SK-N-SH (cell line): Measurements from ENCODE around the gene PAPLN. TPM values are rescaled to one million over a fixed set of nuclear protein-coding genes. Genes with fewer than 3 reads are reported as not detected.

Experiments used
- CTCF ChIA-PET: fragments of 300-600, 350-600 bp; formaldehyde crosslinking; extraction: SDS; loops from one replicate; lab custom pipeline; 2021; lab: Yijun Ruan, JAX
- POLR2A ChIA-PET: fragments of 350-600 bp; sonication (Branson Sonifier 250); formaldehyde crosslinking; extraction: SDS; loops from one replicate; lab custom pipeline; 2020; ENCODE audit warnings: antibody characterized with exemption, inconsistent platforms; lab: Yijun Ruan, JAX
- DNase-seq: peaks from one replicate; pipeline ENCODE4 v3.0.0; 2012
- H2AFZ ChIP-seq: fragments of 200-600 bp; sonication (generic); 2 replicates; pipeline ENCODE4 v1.8.1; 2016; ENCODE audit warnings: antibody characterized with exemption, mild to moderate bottlenecking, low read depth
- H3F3A ChIP-seq: fragments of 200-600 bp; sonication (generic); replicated peaks from 2 replicates; pipeline ENCODE3; 2016; ENCODE audit warnings: antibody characterized with exemption, mild to moderate bottlenecking; ENCODE audit not compliant: insufficient read depth
- H3K27ac ChIP-seq, 2 experiments: fragments of 200-500 bp in 1 of 2; fragments of 200-600 bp in 1 of 2; sonication (Bioruptor generic) in 1 of 2; sonication (generic), shearing (Covaris generic) in 1 of 2; 2 replicates each; pipeline versions ENCODE4 v1.5.1 to v1.6.1; 2014 to 2016; ENCODE audit warnings: low read depth in 2 of 2, inconsistent platforms in 1 of 2, low read length in 1 of 2, mild to moderate bottlenecking in 1 of 2, mixed read lengths in 1 of 2
- H3K27me3 ChIP-seq: fragments of 200-600 bp; sonication (generic), shearing (Covaris generic); 2 replicates; pipeline ENCODE4 v1.6.1; 2016; ENCODE audit warnings: mixed run types; ENCODE audit not compliant: insufficient read depth
- H3K36me3 ChIP-seq, 2 experiments: fragments of 200-500 bp in 1 of 2; fragments of 200-600 bp in 1 of 2; sonication (Bioruptor generic) in 1 of 2; sonication (generic) in 1 of 2; replicated peaks in 1 of 2; 2 replicates each; pipeline versions ENCODE3 to v1.5.1; 2014 to 2016; ENCODE audit warnings: low read length in 1 of 2, mild to moderate bottlenecking in 1 of 2; ENCODE audit not compliant: insufficient read depth in 2 of 2, control insufficient read depth in 1 of 2
- H3K4me1 ChIP-seq, 2 experiments: fragments of 200-500 bp in 1 of 2; fragments of 200-600 bp in 1 of 2; sonication (Bioruptor generic) in 1 of 2; sonication (generic), shearing (Covaris generic) in 1 of 2; 2 replicates each; pipeline versions ENCODE4 v1.5.1 to v1.6.1; 2014 to 2016; ENCODE audit warnings: low read depth in 1 of 2, low read length in 1 of 2, mixed run types in 1 of 2; ENCODE audit not compliant: insufficient read depth in 2 of 2, control insufficient read depth in 1 of 2
- H3K4me2 ChIP-seq: fragments of 200-600 bp; sonication (generic), shearing (Covaris generic); 2 replicates; pipeline ENCODE4 v1.6.1; 2017; ENCODE audit warnings: mixed run types
- H3K4me3 ChIP-seq, 2 experiments: fragments of 200-500 bp in 1 of 2; fragments of 200-600 bp in 1 of 2; sonication (Bioruptor generic) in 1 of 2; sonication (generic), shearing (Covaris generic) in 1 of 2; 2 replicates each; pipeline versions ENCODE4 v1.5.1 to v1.8.1; 2014 to 2016; ENCODE audit warnings: low read depth in 2 of 2, inconsistent platforms in 1 of 2, low read length in 1 of 2, mild to moderate bottlenecking in 1 of 2, mixed read lengths in 1 of 2, moderate library complexity in 1 of 2
- H3K79me2 ChIP-seq: fragments of 200-600 bp; sonication (generic); 2 replicates; pipeline ENCODE4 v1.8.1; 2017; ENCODE audit warnings: mild to moderate bottlenecking; ENCODE audit not compliant: insufficient read depth
- H3K9ac ChIP-seq: fragments of 200-600 bp; sonication (generic); 2 replicates; pipeline ENCODE4 v1.6.1; 2017; ENCODE audit warnings: mixed run types
- H3K9me2 ChIP-seq: fragments of 200-600 bp; sonication (generic); 2 replicates; pipeline ENCODE4 v1.6.1; 2017; ENCODE audit warnings: mixed run types
- H3K9me3 ChIP-seq: fragments of 200-600 bp; sonication (generic); 2 replicates; pipeline ENCODE4 v1.6.1; 2017; ENCODE audit warnings: mixed run types, mild to moderate bottlenecking, moderate library complexity
- H4K20me1 ChIP-seq: fragments of 200-600 bp; sonication (generic); 2 replicates; pipeline ENCODE4 v1.6.1; 2017; ENCODE audit warnings: mild to moderate bottlenecking, mixed run types; ENCODE audit not compliant: insufficient read depth
- EZH2phosphoT487 ChIP-seq: fragments of 200-600 bp; sonication (generic); IDR thresholded peaks from 2 replicates; pipeline ENCODE4 v1.6.1; 2017; ENCODE audit warnings: low read depth, mixed run types, mild to moderate bottlenecking, antibody characterized with exemption, moderate library complexity, borderline replicate concordance
- FOSL2 ChIP-seq: IDR thresholded peaks from 2 replicates; pipeline ENCODE4 v1.4.0; 2012; ENCODE audit warnings: low read depth, mild to moderate bottlenecking, moderate library complexity, borderline replicate concordance
- GABPA ChIP-seq: IDR thresholded peaks from 2 replicates; pipeline ENCODE4 v1.4.0; 2012; ENCODE audit warnings: low read depth, mild to moderate bottlenecking
- NRF1 ChIP-seq: IDR thresholded peaks from 2 replicates; pipeline ENCODE4 v1.6.1; 2012; ENCODE audit warnings: low read depth, mild to moderate bottlenecking, low read length
- RAD21 ChIP-seq: IDR thresholded peaks from 2 replicates; pipeline ENCODE4 v1.6.1; 2012; ENCODE audit warnings: mild to moderate bottlenecking, low read length
- RFX5 ChIP-seq: IDR thresholded peaks from 2 replicates; pipeline ENCODE4 v1.6.1; 2012; ENCODE audit warnings: mild to moderate bottlenecking, improper control_type of control experiment, low read length
- SMC3 ChIP-seq: IDR thresholded peaks from 2 replicates; pipeline ENCODE4 v1.6.1; 2012; ENCODE audit warnings: low read depth, low read length, improper control_type of control experiment
- TCF12 ChIP-seq: IDR thresholded peaks from 2 replicates; pipeline ENCODE4 v1.4.0; 2012
- TEAD4 ChIP-seq: IDR thresholded peaks from 2 replicates; pipeline ENCODE4 v1.4.0; 2012; ENCODE audit warnings: mild to moderate bottlenecking, borderline replicate concordance; ENCODE audit not compliant: insufficient read depth
- WGBS: methylation state at CpG from one replicate; pipeline ENCODE4 v1.1.6; 2017; ENCODE audit warnings: low lambda C conversion rate; 5-methylcytosine and 5-hydroxymethylcytosine counted together
- polyA plus RNA-seq, 3 experiments: library from polyadenylated mRNA; depleted of rRNA; stranded (reverse); fragments of >200 nt; gene quantifications; 2 replicates each; pipeline ENCODE4 v1.2.3, GENCODE V29; 2012
- TF ChIP-seq, protein P1 (sequence below): IDR thresholded peaks from 2 replicates; pipeline ENCODE4 v1.4.0; 2012; ENCODE audit warnings: low read depth, borderline replicate concordance
- TF ChIP-seq, protein P2 (sequence below): IDR thresholded peaks from 2 replicates; pipeline ENCODE4 v1.4.0; 2012; ENCODE audit warnings: low read depth
- TF ChIP-seq, protein P3 (sequence below): IDR thresholded peaks from 2 replicates; pipeline ENCODE4; 2012
- TF ChIP-seq, protein P4 (sequence below): IDR thresholded peaks from 2 replicates; pipeline ENCODE4 v1.6.1; 2012; ENCODE audit warnings: mild to moderate bottlenecking, low read depth, low read length, moderate library complexity
- TF ChIP-seq, protein P5 (sequence below): IDR thresholded peaks from 2 replicates; pipeline ENCODE4 v1.4.0; 2012; ENCODE audit warnings: low read depth, borderline replicate concordance

PAPLN gene
- polyA plus RNA-seq, 1 of the 3 experiments (the other 2 are of a cell fraction), result 0.13 TPM

DNA sequence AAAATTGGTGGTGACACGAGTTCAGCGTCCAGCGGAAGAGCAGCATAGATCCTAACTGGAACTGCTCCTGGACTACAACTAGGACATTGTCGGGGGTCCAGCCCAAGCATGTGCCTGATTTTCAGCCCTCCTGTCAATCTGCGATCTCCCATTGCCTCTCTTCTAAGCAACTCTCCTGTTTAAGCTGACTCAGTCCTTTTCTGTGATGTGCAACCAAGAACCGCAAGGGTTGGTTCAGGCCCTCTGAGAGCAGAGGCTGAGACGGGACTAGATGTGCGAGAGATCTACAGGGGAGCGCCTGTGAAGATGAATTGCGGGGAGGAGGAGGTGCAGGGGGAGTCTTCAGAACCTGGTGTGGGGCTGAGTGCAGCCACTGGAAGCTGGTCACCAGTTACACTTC is 3.7 kb upstream of the PAPLN start:
- 90% methylated on average over 10 of the region's 10 CpGs for WGBS
- Histone ChIP-seq H3K4me2 (no peak overlapping the region), H3K9me3 (no peaks in the 10 kb centered on the region), H3F3A (peaks cover 3% of the 10 kb centered on the region), H3K9ac (no peak overlapping the region), H3K4me3 (no peak overlapping the region), H3K27me3 (peaks cover 41% of the 10 kb centered on the region), H3K4me1 (peaks cover 0 to 13% of the 10 kb centered on the region in 2 experiments; a peak in 1 of 4 replicates), H3K27ac (no peak overlapping the region), H3K9me2 (no peaks in the 10 kb centered on the region), H2AFZ (no peak overlapping the region), H3K79me2 (no peaks in the 10 kb centered on the region), H3K36me3 (no peaks in the 10 kb centered on the region), H4K20me1 (0 out of 2 replicates have a peak, but pooled peaks cover 3% of the 10 kb centered on the region)
- TF ChIP-seq RFX5 (no peak), FOSL2 (no peak), GABPA (no peak), TEAD4 (no peak), NRF1 (no peak), EZH2phosphoT487 (no peak), SMC3 (no peak), TCF12 (no peak), RAD21 (no peak)
- TF ChIP-seq, protein P1, sequence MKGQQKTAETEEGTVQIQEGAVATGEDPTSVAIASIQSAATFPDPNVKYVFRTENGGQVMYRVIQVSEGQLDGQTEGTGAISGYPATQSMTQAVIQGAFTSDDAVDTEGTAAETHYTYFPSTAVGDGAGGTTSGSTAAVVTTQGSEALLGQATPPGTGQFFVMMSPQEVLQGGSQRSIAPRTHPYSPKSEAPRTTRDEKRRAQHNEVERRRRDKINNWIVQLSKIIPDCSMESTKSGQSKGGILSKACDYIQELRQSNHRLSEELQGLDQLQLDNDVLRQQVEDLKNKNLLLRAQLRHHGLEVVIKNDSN, result no peak
- TF ChIP-seq, protein P2, sequence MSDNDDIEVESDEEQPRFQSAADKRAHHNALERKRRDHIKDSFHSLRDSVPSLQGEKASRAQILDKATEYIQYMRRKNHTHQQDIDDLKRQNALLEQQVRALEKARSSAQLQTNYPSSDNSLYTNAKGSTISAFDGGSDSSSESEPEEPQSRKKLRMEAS, result no peak
- TF ChIP-seq, protein P3, sequence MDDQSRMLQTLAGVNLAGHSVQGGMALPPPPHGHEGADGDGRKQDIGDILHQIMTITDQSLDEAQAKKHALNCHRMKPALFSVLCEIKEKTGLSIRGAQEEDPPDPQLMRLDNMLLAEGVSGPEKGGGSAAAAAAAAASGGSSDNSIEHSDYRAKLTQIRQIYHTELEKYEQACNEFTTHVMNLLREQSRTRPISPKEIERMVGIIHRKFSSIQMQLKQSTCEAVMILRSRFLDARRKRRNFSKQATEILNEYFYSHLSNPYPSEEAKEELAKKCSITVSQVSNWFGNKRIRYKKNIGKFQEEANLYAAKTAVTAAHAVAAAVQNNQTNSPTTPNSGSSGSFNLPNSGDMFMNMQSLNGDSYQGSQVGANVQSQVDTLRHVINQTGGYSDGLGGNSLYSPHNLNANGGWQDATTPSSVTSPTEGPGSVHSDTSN, result no peak
- TF ChIP-seq, protein P4, sequence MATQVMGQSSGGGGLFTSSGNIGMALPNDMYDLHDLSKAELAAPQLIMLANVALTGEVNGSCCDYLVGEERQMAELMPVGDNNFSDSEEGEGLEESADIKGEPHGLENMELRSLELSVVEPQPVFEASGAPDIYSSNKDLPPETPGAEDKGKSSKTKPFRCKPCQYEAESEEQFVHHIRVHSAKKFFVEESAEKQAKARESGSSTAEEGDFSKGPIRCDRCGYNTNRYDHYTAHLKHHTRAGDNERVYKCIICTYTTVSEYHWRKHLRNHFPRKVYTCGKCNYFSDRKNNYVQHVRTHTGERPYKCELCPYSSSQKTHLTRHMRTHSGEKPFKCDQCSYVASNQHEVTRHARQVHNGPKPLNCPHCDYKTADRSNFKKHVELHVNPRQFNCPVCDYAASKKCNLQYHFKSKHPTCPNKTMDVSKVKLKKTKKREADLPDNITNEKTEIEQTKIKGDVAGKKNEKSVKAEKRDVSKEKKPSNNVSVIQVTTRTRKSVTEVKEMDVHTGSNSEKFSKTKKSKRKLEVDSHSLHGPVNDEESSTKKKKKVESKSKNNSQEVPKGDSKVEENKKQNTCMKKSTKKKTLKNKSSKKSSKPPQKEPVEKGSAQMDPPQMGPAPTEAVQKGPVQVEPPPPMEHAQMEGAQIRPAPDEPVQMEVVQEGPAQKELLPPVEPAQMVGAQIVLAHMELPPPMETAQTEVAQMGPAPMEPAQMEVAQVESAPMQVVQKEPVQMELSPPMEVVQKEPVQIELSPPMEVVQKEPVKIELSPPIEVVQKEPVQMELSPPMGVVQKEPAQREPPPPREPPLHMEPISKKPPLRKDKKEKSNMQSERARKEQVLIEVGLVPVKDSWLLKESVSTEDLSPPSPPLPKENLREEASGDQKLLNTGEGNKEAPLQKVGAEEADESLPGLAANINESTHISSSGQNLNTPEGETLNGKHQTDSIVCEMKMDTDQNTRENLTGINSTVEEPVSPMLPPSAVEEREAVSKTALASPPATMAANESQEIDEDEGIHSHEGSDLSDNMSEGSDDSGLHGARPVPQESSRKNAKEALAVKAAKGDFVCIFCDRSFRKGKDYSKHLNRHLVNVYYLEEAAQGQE, result no peak
- TF ChIP-seq, protein P5, sequence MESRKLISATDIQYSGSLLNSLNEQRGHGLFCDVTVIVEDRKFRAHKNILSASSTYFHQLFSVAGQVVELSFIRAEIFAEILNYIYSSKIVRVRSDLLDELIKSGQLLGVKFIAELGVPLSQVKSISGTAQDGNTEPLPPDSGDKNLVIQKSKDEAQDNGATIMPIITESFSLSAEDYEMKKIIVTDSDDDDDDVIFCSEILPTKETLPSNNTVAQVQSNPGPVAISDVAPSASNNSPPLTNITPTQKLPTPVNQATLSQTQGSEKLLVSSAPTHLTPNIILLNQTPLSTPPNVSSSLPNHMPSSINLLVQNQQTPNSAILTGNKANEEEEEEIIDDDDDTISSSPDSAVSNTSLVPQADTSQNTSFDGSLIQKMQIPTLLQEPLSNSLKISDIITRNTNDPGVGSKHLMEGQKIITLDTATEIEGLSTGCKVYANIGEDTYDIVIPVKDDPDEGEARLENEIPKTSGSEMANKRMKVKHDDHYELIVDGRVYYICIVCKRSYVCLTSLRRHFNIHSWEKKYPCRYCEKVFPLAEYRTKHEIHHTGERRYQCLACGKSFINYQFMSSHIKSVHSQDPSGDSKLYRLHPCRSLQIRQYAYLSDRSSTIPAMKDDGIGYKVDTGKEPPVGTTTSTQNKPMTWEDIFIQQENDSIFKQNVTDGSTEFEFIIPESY, result no peak
- CTCF ChIA-PET, result no interaction called here
- no peak for DNase-seq
- POLR2A ChIA-PET, result no interaction called here
